C4-2B (cell line): Measurements from ENCODE around the gene BTBD19.

Source experiments
- CTCF ChIP-seq: fragments of 450-650 bp; conservative IDR thresholded peaks from 2 replicates; pipeline ENCODE4 v1.5.1; 2017; ENCODE audit warnings: mild to moderate bottlenecking
- ZFX ChIP-seq: fragments of 450-650 bp; IDR thresholded peaks from 2 replicates; pipeline ENCODE4 v1.6.1; 2017

GRCh38 chr1:44810101-44810761 lies 1.9 kb downstream of the BTBD19 start:
- TF ChIP-seq CTCF (no peak), ZFX (no peak)
